ENCODE data around the gene ANAPC5. TPM values are rescaled to one million over a fixed set of nuclear protein-coding genes. Genes with fewer than 3 reads are reported as not detected.

The ANAPC5 gene
- polyA plus RNA-seq, 3 donors: 67.3 to 161 (median 114) TPM

- H3K9me3 ChIP-seq (replicated peaks in 1 of 2; ENCODE audit: control insufficient read depth in 1 of 2, insufficient read depth in 1 of 2, low read length in 2 of 2): no peaks in the 10 kb centered on the region
- no peak overlapping the region for H3K9ac ChIP-seq (ENCODE audit: insufficient read depth, low read length, poor library complexity, severe bottlenecking)
- Mint-ChIP-seq H3K4me3 (no peak overlapping the region), H3K36me3 (peaks cover 79 to 98% of the 10 kb centered on the region in 2 donors), H3K4me1 (no peaks in the 10 kb centered on the region), H3K27ac (peak overlapping the region in 1 of 7 donors; percentile 21), H3K27me3 (ENCODE audit: low read depth in 3 of 3) (no peaks in the 10 kb centered on the region), H3K9me3 (no peaks in the 10 kb centered on the region)
- no peaks in the 10 kb centered on the region for H3K4me1 ChIP-seq (ENCODE audit: control insufficient read depth in 1 of 2, insufficient read depth in 2 of 2, low read length in 2 of 2)
- H4K20me1 ChIP-seq (ENCODE audit: insufficient read depth, low read length): peaks cover 80% of the 10 kb centered on the region
- no peak for DNase-seq
- intact Hi-C loops (cut with micrococcal nuclease): no loop called here
- H3K79me2 ChIP-seq (ENCODE audit: insufficient read depth, low read length): peaks cover 3% of the 10 kb centered on the region
- H3K27ac ChIP-seq (ENCODE audit: low read depth in 1 of 2, low read length in 2 of 2): no peak overlapping the region
- no peak overlapping the region for H3K4me2 ChIP-seq (replicated peaks; ENCODE audit: extremely low read depth, low read length, poor library complexity, severe bottlenecking)
- 100% methylated on average over 6 of the region's 7 CpGs for WGBS (ENCODE audit: insufficient coverage)
- H3K4me3 ChIP-seq (replicated peaks in 1 of 3; ENCODE audit: low read depth in 2 of 3, low read length in 3 of 3): no peak overlapping the region
- H2AFZ ChIP-seq (ENCODE audit: insufficient read depth, low read depth, low read length, poor library complexity, severe bottlenecking): no peak overlapping the region
- no peaks in the 10 kb centered on the region for H3K27me3 ChIP-seq (ENCODE audit: control insufficient read depth in 2 of 2, insufficient read depth in 2 of 2, low read length in 2 of 2)
- H3K36me3 ChIP-seq (replicated peaks in 1 of 2; ENCODE audit: control insufficient read depth in 1 of 2, insufficient read depth in 2 of 2, low read length in 2 of 2): peaks cover 83 to 97% of the 10 kb centered on the region in 2 donors
- TF ChIP-seq CTCF (IDR thresholded peaks at IDR 0.05): no peak
Observed at GRCh38 chr12:121260091-121260490, 92.1 kb downstream of the ANAPC5 start.

- Histone ChIP-seq H3K9me3 (replicated peaks in 1 of 2; ENCODE audit: control insufficient read depth in 1 of 2, insufficient read depth in 1 of 2, low read length in 2 of 2) (no peaks in the 10 kb centered on the region), H4K20me1 (ENCODE audit: insufficient read depth, low read length) (peaks cover 76% of the 10 kb centered on the region), H2AFZ (ENCODE audit: insufficient read depth, low read depth, low read length, poor library complexity, severe bottlenecking) (no peak overlapping the region), H3K79me2 (ENCODE audit: insufficient read depth, low read length) (peaks cover 3% of the 10 kb centered on the region), H3K36me3 (replicated peaks in 1 of 2; ENCODE audit: control insufficient read depth in 1 of 2, insufficient read depth in 2 of 2, low read length in 2 of 2) (peaks cover 84 to 98% of the 10 kb centered on the region in 2 donors), H3K4me2 (replicated peaks; ENCODE audit: extremely low read depth, low read length, poor library complexity, severe bottlenecking) (no peak overlapping the region), H3K4me3 (replicated peaks in 1 of 3; ENCODE audit: low read depth in 2 of 3, low read length in 3 of 3) (no peak overlapping the region), H3K4me1 (ENCODE audit: control insufficient read depth in 1 of 2, insufficient read depth in 2 of 2, low read length in 2 of 2) (no peaks in the 10 kb centered on the region), H3K9ac (ENCODE audit: insufficient read depth, low read length, poor library complexity, severe bottlenecking) (no peak overlapping the region), H3K27me3 (ENCODE audit: control insufficient read depth in 2 of 2, insufficient read depth in 2 of 2, low read length in 2 of 2) (no peaks in the 10 kb centered on the region), H3K27ac (ENCODE audit: low read depth in 1 of 2, low read length in 2 of 2) (no peak overlapping the region)
- DNase-seq: no peak
- Mint-ChIP-seq H3K27me3 (ENCODE audit: low read depth in 3 of 3) (no peaks in the 10 kb centered on the region), H3K36me3 (peaks cover 82 to 98% of the 10 kb centered on the region in 2 donors), H3K9me3 (no peaks in the 10 kb centered on the region), H3K27ac (peak overlapping the region in 1 of 7 donors; percentile 26), H3K4me3 (no peak overlapping the region), H3K4me1 (no peaks in the 10 kb centered on the region)
- WGBS (ENCODE audit: insufficient coverage): 95% methylated on average over 11 of the region's 11 CpGs
- intact Hi-C loops (cut with micrococcal nuclease): no loop called here
- no peak for TF ChIP-seq CTCF (IDR thresholded peaks at IDR 0.05)
Observed at GRCh38 chr12:121259074-121259473, 93.1 kb downstream of the ANAPC5 start.

Other genes with a start within 250 kb of the ANAPC5 start
- gene P2RX7, start 219.5 kb downstream of the ANAPC5 start, polyA plus RNA-seq: 10 to 100 TPM; 12.3 to 66.3 (median 20.5) TPM
- 10 to 100 TPM; 61.8 to 87.7 (median 74.7) TPM for gene P2RX4, start 142.3 kb downstream of the ANAPC5 start, polyA plus RNA-seq
- gene CAMKK2, start 55.7 kb downstream of the ANAPC5 start, polyA plus RNA-seq: 10 to 100 TPM; 55.6 to 71.4 (median 71.0) TPM
- 10 to 100 TPM; 15.5 to 23.8 (median 19.2) TPM for gene RNF34, start 47.7 kb upstream of the ANAPC5 start, polyA plus RNA-seq
- 10 to 100 TPM in 1 of 3 donors, 1 to 10 TPM in 2; 9.7 to 68.1 (median 9.7) TPM for gene KDM2B, start 228.6 kb upstream of the ANAPC5 start, polyA plus RNA-seq